Measurements from ENCODE around the gene AQP9.

DNA sequence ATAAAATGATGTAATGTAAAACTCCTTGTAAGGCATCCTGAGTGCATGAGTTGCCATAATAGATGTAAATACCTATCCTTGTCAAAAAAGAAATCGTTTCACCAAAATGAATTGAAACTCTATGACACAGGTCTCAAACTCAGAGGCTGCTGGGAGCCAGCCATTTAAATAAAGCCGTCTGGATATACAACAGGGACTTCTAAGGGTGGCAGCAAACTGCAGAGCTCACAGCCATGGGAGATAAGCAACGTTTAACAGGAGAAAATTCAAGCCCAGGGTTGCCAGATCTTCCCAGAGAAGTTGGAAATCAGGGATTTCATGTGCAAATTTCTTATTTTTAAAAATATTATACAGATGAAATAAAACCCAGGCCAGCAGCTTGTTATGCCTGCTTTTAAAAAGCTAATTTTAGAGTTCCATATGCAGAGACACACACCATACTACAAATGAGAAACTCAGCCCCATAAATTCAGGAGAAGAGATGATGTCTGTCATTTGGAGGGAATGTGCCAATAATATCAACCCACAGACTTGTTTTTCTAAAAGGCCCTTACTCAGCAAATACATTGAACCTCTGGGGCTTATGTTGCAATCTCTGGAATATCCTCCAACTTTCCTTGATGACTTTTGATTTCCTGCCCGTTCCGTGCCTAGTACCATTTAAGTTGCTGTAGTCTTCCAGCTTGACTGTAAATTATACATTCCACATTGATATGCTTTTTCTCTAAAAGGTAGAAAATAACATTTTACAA is 75.6 kb downstream of the AQP9 start:
- TF ChIP-seq POLR2AphosphoS5 (IDR thresholded peaks at IDR 0.05; ENCODE audit: low read depth): no peak
- TF ChIP-seq, protein P1, sequence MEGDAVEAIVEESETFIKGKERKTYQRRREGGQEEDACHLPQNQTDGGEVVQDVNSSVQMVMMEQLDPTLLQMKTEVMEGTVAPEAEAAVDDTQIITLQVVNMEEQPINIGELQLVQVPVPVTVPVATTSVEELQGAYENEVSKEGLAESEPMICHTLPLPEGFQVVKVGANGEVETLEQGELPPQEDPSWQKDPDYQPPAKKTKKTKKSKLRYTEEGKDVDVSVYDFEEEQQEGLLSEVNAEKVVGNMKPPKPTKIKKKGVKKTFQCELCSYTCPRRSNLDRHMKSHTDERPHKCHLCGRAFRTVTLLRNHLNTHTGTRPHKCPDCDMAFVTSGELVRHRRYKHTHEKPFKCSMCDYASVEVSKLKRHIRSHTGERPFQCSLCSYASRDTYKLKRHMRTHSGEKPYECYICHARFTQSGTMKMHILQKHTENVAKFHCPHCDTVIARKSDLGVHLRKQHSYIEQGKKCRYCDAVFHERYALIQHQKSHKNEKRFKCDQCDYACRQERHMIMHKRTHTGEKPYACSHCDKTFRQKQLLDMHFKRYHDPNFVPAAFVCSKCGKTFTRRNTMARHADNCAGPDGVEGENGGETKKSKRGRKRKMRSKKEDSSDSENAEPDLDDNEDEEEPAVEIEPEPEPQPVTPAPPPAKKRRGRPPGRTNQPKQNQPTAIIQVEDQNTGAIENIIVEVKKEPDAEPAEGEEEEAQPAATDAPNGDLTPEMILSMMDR (IDR thresholded peaks at IDR 0.05; ENCODE audit: insufficient read depth, low read length): no peak
- TF ChIP-seq, protein P2, sequence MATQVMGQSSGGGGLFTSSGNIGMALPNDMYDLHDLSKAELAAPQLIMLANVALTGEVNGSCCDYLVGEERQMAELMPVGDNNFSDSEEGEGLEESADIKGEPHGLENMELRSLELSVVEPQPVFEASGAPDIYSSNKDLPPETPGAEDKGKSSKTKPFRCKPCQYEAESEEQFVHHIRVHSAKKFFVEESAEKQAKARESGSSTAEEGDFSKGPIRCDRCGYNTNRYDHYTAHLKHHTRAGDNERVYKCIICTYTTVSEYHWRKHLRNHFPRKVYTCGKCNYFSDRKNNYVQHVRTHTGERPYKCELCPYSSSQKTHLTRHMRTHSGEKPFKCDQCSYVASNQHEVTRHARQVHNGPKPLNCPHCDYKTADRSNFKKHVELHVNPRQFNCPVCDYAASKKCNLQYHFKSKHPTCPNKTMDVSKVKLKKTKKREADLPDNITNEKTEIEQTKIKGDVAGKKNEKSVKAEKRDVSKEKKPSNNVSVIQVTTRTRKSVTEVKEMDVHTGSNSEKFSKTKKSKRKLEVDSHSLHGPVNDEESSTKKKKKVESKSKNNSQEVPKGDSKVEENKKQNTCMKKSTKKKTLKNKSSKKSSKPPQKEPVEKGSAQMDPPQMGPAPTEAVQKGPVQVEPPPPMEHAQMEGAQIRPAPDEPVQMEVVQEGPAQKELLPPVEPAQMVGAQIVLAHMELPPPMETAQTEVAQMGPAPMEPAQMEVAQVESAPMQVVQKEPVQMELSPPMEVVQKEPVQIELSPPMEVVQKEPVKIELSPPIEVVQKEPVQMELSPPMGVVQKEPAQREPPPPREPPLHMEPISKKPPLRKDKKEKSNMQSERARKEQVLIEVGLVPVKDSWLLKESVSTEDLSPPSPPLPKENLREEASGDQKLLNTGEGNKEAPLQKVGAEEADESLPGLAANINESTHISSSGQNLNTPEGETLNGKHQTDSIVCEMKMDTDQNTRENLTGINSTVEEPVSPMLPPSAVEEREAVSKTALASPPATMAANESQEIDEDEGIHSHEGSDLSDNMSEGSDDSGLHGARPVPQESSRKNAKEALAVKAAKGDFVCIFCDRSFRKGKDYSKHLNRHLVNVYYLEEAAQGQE (IDR thresholded peaks at IDR 0.05; ENCODE audit: insufficient replicate concordance, low read depth): no peak
